ENCODE measurements around the gene AUTS2. TPM values are rescaled to one million over a fixed set of nuclear protein-coding genes. Genes with fewer than 3 reads are reported as not detected.

AUTS2 gene
- total RNA-seq, 2 experiments from 2014 or later, result 16.9 to 17.7 TPM

- no peak overlapping the region for H3K4me3 Mint-ChIP-seq
- no peaks in the 10 kb centered on the region for H3K4me1 Mint-ChIP-seq
- no peaks in the 10 kb centered on the region for H3K9me3 Mint-ChIP-seq
- H3K27ac Mint-ChIP-seq, result no peak overlapping the region
- H3K27me3 Mint-ChIP-seq, result no peaks in the 10 kb centered on the region
- CTCF ChIA-PET, result no interaction called here
- POLR2A ChIA-PET, result no interaction called here
- no peak for DNase-seq
- no peaks in the 10 kb centered on the region for H3K36me3 Mint-ChIP-seq (ENCODE audit: low read depth)
Measured at GRCh38 chr7:70132852-70133690, 534.8 kb downstream of the AUTS2 start.

GRCh38 chr7:70134029-70134770 is 535.9 kb downstream of the AUTS2 start:
- ChIA-PET CTCF (no interaction called here), POLR2A (no interaction called here)
- Mint-ChIP-seq H3K27ac (no peak overlapping the region), H3K36me3 (ENCODE audit: low read depth) (no peaks in the 10 kb centered on the region), H3K4me3 (no peak overlapping the region), H3K9me3 (no peaks in the 10 kb centered on the region), H3K4me1 (no peaks in the 10 kb centered on the region), H3K27me3 (no peaks in the 10 kb centered on the region)
- no peak for DNase-seq

- Mint-ChIP-seq H3K4me3 (no peak overlapping the region), H3K9me3 (no peaks in the 10 kb centered on the region), H3K27me3 (no peaks in the 10 kb centered on the region), H3K36me3 (ENCODE audit: low read depth) (no peaks in the 10 kb centered on the region), H3K4me1 (no peaks in the 10 kb centered on the region), H3K27ac (no peak overlapping the region)
- ChIA-PET POLR2A (no interaction called here), CTCF (no interaction called here)
- no peak for DNase-seq
Measured at GRCh38 chr7:70135656-70136055, 537.4 kb downstream of the AUTS2 start.

- ChIA-PET POLR2A (no interaction called here), CTCF (no interaction called here)
- Mint-ChIP-seq H3K27me3 (no peaks in the 10 kb centered on the region), H3K9me3 (no peaks in the 10 kb centered on the region), H3K27ac (no peak overlapping the region), H3K36me3 (ENCODE audit: low read depth) (no peaks in the 10 kb centered on the region), H3K4me1 (no peaks in the 10 kb centered on the region), H3K4me3 (no peak overlapping the region)
- DNase-seq, result no peak
Measured at GRCh38 chr7:70137126-70137525, 538.9 kb downstream of the AUTS2 start.

GRCh38 chr7:70142247-70142932 is 544.1 kb downstream of the AUTS2 start:
- H3K4me1 Mint-ChIP-seq, result no peaks in the 10 kb centered on the region
- POLR2A ChIA-PET, result no interaction called here
- no peak overlapping the region for H3K27ac Mint-ChIP-seq
- DNase-seq, result no peak
- H3K4me3 Mint-ChIP-seq, result no peak overlapping the region
- no peaks in the 10 kb centered on the region for H3K36me3 Mint-ChIP-seq (ENCODE audit: low read depth)
- no peaks in the 10 kb centered on the region for H3K9me3 Mint-ChIP-seq
- CTCF ChIA-PET, result no interaction called here
- peaks cover 3% of the 10 kb centered on the region for H3K27me3 Mint-ChIP-seq

- no peaks in the 10 kb centered on the region for H3K9me3 Mint-ChIP-seq
- H3K4me3 Mint-ChIP-seq, result no peak overlapping the region
- no peak for DNase-seq
- H3K27me3 Mint-ChIP-seq, result peaks cover 3% of the 10 kb centered on the region
- ChIA-PET POLR2A (no interaction called here), CTCF (no interaction called here)
- H3K36me3 Mint-ChIP-seq (ENCODE audit: low read depth), result no peaks in the 10 kb centered on the region
- no peaks in the 10 kb centered on the region for H3K4me1 Mint-ChIP-seq
- H3K27ac Mint-ChIP-seq, result no peak overlapping the region
Measured at GRCh38 chr7:70143075-70144044, 545.1 kb downstream of the AUTS2 start.

- CTCF ChIA-PET, result no interaction called here
- H3K36me3 Mint-ChIP-seq (ENCODE audit: low read depth), result no peaks in the 10 kb centered on the region
- no peak overlapping the region for H3K27ac Mint-ChIP-seq
- no peak for DNase-seq
- H3K4me3 Mint-ChIP-seq, result no peak overlapping the region
- H3K27me3 Mint-ChIP-seq, result peaks cover 3% of the 10 kb centered on the region
- POLR2A ChIA-PET, result no interaction called here
- peaks cover 3% of the 10 kb centered on the region for H3K9me3 Mint-ChIP-seq
- H3K4me1 Mint-ChIP-seq, result no peaks in the 10 kb centered on the region
Measured at GRCh38 chr7:70148997-70149396, 550.7 kb downstream of the AUTS2 start.

- Mint-ChIP-seq H3K4me3 (no peak overlapping the region), H3K9me3 (peaks cover 5% of the 10 kb centered on the region), H3K27ac (no peak overlapping the region), H3K4me1 (no peaks in the 10 kb centered on the region), H3K27me3 (no peaks in the 10 kb centered on the region), H3K36me3 (ENCODE audit: low read depth) (no peaks in the 10 kb centered on the region)
- POLR2A ChIA-PET, result no interaction called here
- CTCF ChIA-PET, result no interaction called here
- DNase-seq, result no peak
Measured at GRCh38 chr7:70152313-70152712, 554.0 kb downstream of the AUTS2 start.

GRCh38 chr7:70153933-70154332 is 555.7 kb downstream of the AUTS2 start:
- Mint-ChIP-seq H3K27me3 (no peaks in the 10 kb centered on the region), H3K9me3 (peaks cover 5% of the 10 kb centered on the region), H3K4me1 (no peaks in the 10 kb centered on the region), H3K27ac (no peak overlapping the region), H3K36me3 (ENCODE audit: low read depth) (no peaks in the 10 kb centered on the region), H3K4me3 (no peak overlapping the region)
- DNase-seq, result no peak
- POLR2A ChIA-PET, result no interaction called here
- CTCF ChIA-PET, result no interaction called here

GRCh38 chr7:70154521-70155180 is 556.4 kb downstream of the AUTS2 start:
- no peak overlapping the region for H3K27ac Mint-ChIP-seq
- no peaks in the 10 kb centered on the region for H3K27me3 Mint-ChIP-seq
- H3K9me3 Mint-ChIP-seq, result peaks cover 5% of the 10 kb centered on the region
- H3K4me3 Mint-ChIP-seq, result no peak overlapping the region
- no peaks in the 10 kb centered on the region for H3K4me1 Mint-ChIP-seq
- ChIA-PET CTCF (no interaction called here), POLR2A (no interaction called here)
- no peak for DNase-seq
- no peaks in the 10 kb centered on the region for H3K36me3 Mint-ChIP-seq (ENCODE audit: low read depth)

GRCh38 chr7:70156057-70156456 is 557.8 kb downstream of the AUTS2 start:
- no peak overlapping the region for H3K27ac Mint-ChIP-seq
- CTCF ChIA-PET, result interaction anchor here (0.7 kb wide), 1 partner anchor 40 kb away, joined by 3 read pairs; no protein-coding TSS in a partner anchor

GRCh38 chr7:70159121-70159520 is 560.8 kb downstream of the AUTS2 start:
- H3K4me1 Mint-ChIP-seq, result no peaks in the 10 kb centered on the region
- ChIA-PET POLR2A (no interaction called here), CTCF (no interaction called here)
- no peaks in the 10 kb centered on the region for H3K36me3 Mint-ChIP-seq (ENCODE audit: low read depth)
- no peaks in the 10 kb centered on the region for H3K27me3 Mint-ChIP-seq
- no peak overlapping the region for H3K27ac Mint-ChIP-seq
- DNase-seq, result no peak
- H3K9me3 Mint-ChIP-seq, result peaks cover 2% of the 10 kb centered on the region
- H3K4me3 Mint-ChIP-seq, result no peak overlapping the region

More at GRCh38 chr7:70156057-70156456, 557.8 kb downstream of the AUTS2 start:
- Mint-ChIP-seq H3K4me1 (no peaks in the 10 kb centered on the region), H3K27me3 (no peaks in the 10 kb centered on the region), H3K36me3 (ENCODE audit: low read depth) (no peaks in the 10 kb centered on the region), H3K9me3 (peaks cover 3% of the 10 kb centered on the region), H3K4me3 (no peak overlapping the region)
- DNase-seq, result no peak
- POLR2A ChIA-PET, result no interaction called here
